Gastrocnemius medialis (tissue), 4 donors: ENCODE data around the gene KMT5B.

Source experiments
- CTCF ChIP-seq, 5 experiments: fragments of 450-650 bp in 3 of 5; fragments of 200-600 bp in 2 of 5; sonication (generic) in 2 of 5; IDR thresholded peaks in 4 of 5; conservative IDR thresholded peaks in 1 of 5; 1 replicate in 4 of 5; 2 replicates in 1 of 5; pipeline ENCODE4 v1.5.1; 2016 to 2019; ENCODE audit warnings: antibody characterized with exemption in 5 of 5, mild to moderate bottlenecking in 3 of 5, moderate library complexity in 3 of 5
- POLR2A ChIP-seq, 2 donors: fragments of 450-650 bp; IDR thresholded peaks; one replicate each; pipeline ENCODE4 v1.6.1; 2017; ENCODE audit warnings: antibody characterized with exemption in 2 of 2, mild to moderate bottlenecking in 2 of 2, moderate library complexity in 2 of 2

DNA sequence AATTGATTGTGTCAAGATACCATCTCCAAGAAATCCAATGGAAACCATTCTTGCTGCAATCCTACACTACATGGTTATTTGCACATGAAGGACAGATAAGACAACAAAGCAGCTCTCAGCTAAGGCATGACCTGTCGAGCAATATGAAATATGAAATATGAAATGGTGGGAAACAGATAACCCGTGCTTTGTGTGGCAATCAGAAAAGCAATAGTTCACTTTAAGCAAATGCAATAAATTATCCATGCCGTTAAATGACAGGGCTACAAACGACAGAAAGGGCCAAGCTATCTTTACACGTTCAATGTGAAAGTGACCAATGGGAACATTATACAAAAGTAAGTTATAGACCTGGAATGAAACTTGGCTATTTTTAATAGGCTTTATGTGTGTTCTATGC lies 35.2 kb downstream of the KMT5B start:
- TF ChIP-seq POLR2A (IDR thresholded peaks at IDR 0.05), result no peak
- no peak for TF ChIP-seq CTCF (IDR thresholded peaks at IDR 0.05 in 4 of 5, conservative IDR thresholded peaks at IDR 0.05 in 1 of 5)
